HepG2 (cell line): ENCODE data around the gene AAMP. TPM values are rescaled to one million over a fixed set of nuclear protein-coding genes. Genes with fewer than 3 reads are reported as not detected.

ENCODE experiments used
- BCL6 ChIP-seq: IDR thresholded peaks from 2 replicates; pipeline ENCODE4 v1.6.1; 2016; ENCODE audit warnings: missing genetic modification reagents, missing compliant biosample characterization
- HNRNPH1 ChIP-seq: fragments of 200-400 bp; formaldehyde crosslinking; optimal IDR thresholded peaks from 2 replicates; pipeline ENCODE3; 2017; ENCODE audit warnings: mild to moderate bottlenecking, low read depth, low read length
- MEIS2 ChIP-seq: sonication (generic); formaldehyde crosslinking; IDR thresholded peaks from 2 replicates; pipeline ENCODE4 v1.9.0; 2021; ENCODE audit warnings: mild to moderate bottlenecking, missing genetic modification reagents
- NR2C2 ChIP-seq: sonication (generic); formaldehyde crosslinking; IDR thresholded peaks from 2 replicates; pipeline ENCODE4 v1.4.0; 2020; ENCODE audit warnings: missing genetic modification reagents, mild to moderate bottlenecking, moderate library complexity, borderline replicate concordance
- POLR2AphosphoS5 ChIP-seq: IDR thresholded peaks from 2 replicates; pipeline ENCODE4 v1.6.1; 2012; ENCODE audit warnings: low read depth, low read length
- RBFOX2 ChIP-seq: fragments of 200-400 bp; formaldehyde crosslinking; IDR thresholded peaks from 2 replicates; pipeline ENCODE4 v1.6.1; 2017; ENCODE audit warnings: low read depth, mild to moderate bottlenecking, low read length
- RCOR2 ChIP-seq: IDR thresholded peaks from 2 replicates; pipeline ENCODE4 v1.6.1; 2016; ENCODE audit warnings: missing biosample characterization, missing genetic modification reagents
- SP4 ChIP-seq: sonication (generic); formaldehyde crosslinking; IDR thresholded peaks from 2 replicates; pipeline ENCODE4 v1.8.1; 2023; ENCODE audit warnings: mild to moderate bottlenecking, missing genetic modification reagents
- SPEN ChIP-seq: sonication (generic); formaldehyde crosslinking; IDR thresholded peaks from 2 replicates; pipeline ENCODE4 v1.5.1; 2020; ENCODE audit warnings: low read depth, mild to moderate bottlenecking, missing genetic modification reagents
- WIZ ChIP-seq: sonication (generic); formaldehyde crosslinking; IDR thresholded peaks from 2 replicates; pipeline ENCODE4 v1.5.1; 2020; ENCODE audit warnings: mild to moderate bottlenecking, missing genetic modification reagents
- ZBTB7A ChIP-seq: sonication (generic); formaldehyde crosslinking; IDR thresholded peaks from 2 replicates; pipeline ENCODE4 v1.8.0; 2022; ENCODE audit warnings: mild to moderate bottlenecking, missing genetic modification reagents
- ZFYVE20 ChIP-seq: sonication (generic); formaldehyde crosslinking; IDR thresholded peaks from 2 replicates; pipeline ENCODE4 v1.8.0; 2023; ENCODE audit warnings: low read depth, mild to moderate bottlenecking, moderate library complexity, missing genetic modification reagents, borderline replicate concordance
- ZNF235 ChIP-seq: sonication (generic); formaldehyde crosslinking; IDR thresholded peaks from 2 replicates; pipeline ENCODE4 v1.8.1; 2023; ENCODE audit warnings: mild to moderate bottlenecking, missing genetic modification reagents, borderline replicate concordance
- ZNF317 ChIP-seq: sonication (generic); formaldehyde crosslinking; IDR thresholded peaks from 2 replicates; pipeline ENCODE4 v1.5.0; 2020; ENCODE audit warnings: mild to moderate bottlenecking, missing genetic modification reagents
- ZNF333 ChIP-seq: sonication (generic); formaldehyde crosslinking; IDR thresholded peaks from 2 replicates; pipeline ENCODE4 v1.4.0; 2020; ENCODE audit warnings: mild to moderate bottlenecking, missing genetic modification reagents, borderline replicate concordance
- ZNF441 ChIP-seq: sonication (generic); formaldehyde crosslinking; IDR thresholded peaks from 2 replicates; pipeline ENCODE4 v1.7.0; 2021; ENCODE audit warnings: missing genetic modification reagents, borderline replicate concordance
- ZNF496 ChIP-seq: sonication (generic); formaldehyde crosslinking; IDR thresholded peaks from 2 replicates; pipeline ENCODE4 v1.8.1; 2023; ENCODE audit warnings: mild to moderate bottlenecking, moderate library complexity, missing genetic modification reagents; ENCODE audit not compliant: insufficient replicate concordance
- ZNF574 ChIP-seq: sonication (generic); formaldehyde crosslinking; IDR thresholded peaks from 2 replicates; pipeline ENCODE4 v1.4.0; 2020; ENCODE audit warnings: missing genetic modification reagents
- ZSCAN22 ChIP-seq: sonication (generic); formaldehyde crosslinking; IDR thresholded peaks from 2 replicates; pipeline ENCODE4 v1.4.0; 2020; ENCODE audit warnings: mild to moderate bottlenecking, missing genetic modification reagents
- polyA plus RNA-seq, 8 experiments: library from polyadenylated mRNA; depleted of rRNA in 3 of 8; stranded (reverse) in 7 of 8; unstranded in 1 of 8; fragments of >200 nt; fragmentation: Illumina TruSeq in 4 of 8; extraction: Trizol in 4 of 8; gene quantifications; 2 replicates each; pipeline versions ENCODE4 v1.2.1 to v1.2.3, GENCODE V29; 2011 to 2016; ENCODE audit warnings: low read depth in 4 of 8, missing spikeins in 1 of 8, mixed read lengths in 1 of 8; ENCODE audit not compliant: insufficient read depth in 1 of 8
- total RNA-seq, 5 experiments: library from RNA; depleted of rRNA; stranded (reverse); fragments of >200 nt; fragmentation: Illumina TruSeq; extraction: Trizol; gene quantifications; 2 replicates each; pipeline ENCODE4 v1.2.3, GENCODE V29; 2016; ENCODE audit warnings: low read depth in 1 of 5
- TF ChIP-seq, protein P1 (sequence below): IDR thresholded peaks from 2 replicates; pipeline ENCODE4 v1.6.1; 2016; ENCODE audit warnings: missing genetic modification reagents, missing compliant biosample characterization

AAMP gene
- total and polyA plus RNA-seq, 2 of the 13 experiments (the other 11 are each of a cell fraction or from before 2014, with no cell fraction given): 110 to 186 TPM

DNA sequence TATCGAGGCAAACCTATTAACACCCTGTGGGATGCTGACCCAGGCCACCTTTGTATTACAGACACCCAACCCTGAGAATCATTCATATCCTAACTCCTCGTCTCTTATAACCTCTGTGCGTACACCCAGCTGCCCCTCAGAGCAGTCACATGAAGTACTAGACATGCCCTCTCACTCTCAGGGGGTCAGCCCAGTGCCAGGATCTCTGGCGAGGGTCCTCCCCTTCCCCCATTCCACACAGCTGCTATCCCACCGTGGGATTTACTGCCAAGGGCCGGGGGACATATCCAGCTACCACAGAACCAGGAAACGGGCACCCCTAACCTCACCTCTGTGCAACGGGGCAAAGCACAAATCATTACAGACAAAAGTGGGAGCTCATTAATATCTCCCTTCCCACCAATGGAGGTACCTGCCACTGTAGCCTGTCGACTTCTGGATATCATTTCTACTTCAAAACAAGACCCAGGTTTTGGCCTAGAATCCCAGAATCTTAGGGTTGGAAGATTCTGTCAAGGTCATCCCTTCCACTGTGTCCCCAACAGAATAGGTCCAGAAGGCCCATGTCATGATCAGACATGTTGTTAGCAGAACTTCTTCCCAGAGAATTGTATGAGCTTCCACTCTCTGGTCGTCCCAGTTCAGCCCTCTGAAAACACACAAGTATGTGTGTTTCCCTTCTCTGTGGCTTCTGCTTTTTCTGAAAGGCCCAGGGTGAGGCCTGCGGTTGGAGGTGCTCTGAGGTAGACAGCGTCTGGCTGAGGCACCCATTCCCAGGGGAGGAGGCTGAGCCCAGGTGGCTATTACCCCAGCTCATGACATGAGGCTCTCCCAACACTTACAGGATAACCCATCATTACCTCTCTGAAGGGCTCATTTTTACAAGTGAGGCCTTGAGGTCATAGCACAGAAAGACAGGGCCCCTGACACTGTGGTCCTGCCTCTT lies 20.7 kb upstream of the AAMP start (continued):
- TF ChIP-seq ZNF574 (CRISPR knock-in tag) (0 out of 2 replicates have a peak, but pooled peaks have one; percentile 10), ZBTB7A (CRISPR knock-in tag) (no peak), ZNF496 (CRISPR knock-in tag) (no peak), BCL6 (CRISPR knock-in tag) (0 out of 2 replicates have a peak, but pooled peaks have one; percentile 10), ZNF333 (CRISPR knock-in tag) (0 out of 2 replicates have a peak, but pooled peaks have one; percentile 54), RCOR2 (CRISPR knock-in tag) (no peak), ZNF317 (CRISPR knock-in tag) (peak; percentile 70), ZNF441 (CRISPR knock-in tag) (0 out of 2 replicates have a peak, but pooled peaks have one; percentile 26), ZFYVE20 (CRISPR knock-in tag) (no peak), ZNF235 (0 out of 2 replicates have a peak, but pooled peaks have one; percentile 58), SPEN (CRISPR knock-in tag) (0 out of 2 replicates have a peak, but pooled peaks have one; percentile 31), ZSCAN22 (CRISPR knock-in tag) (peak; percentile 76; the same call in 1 of the 2 replicates), HNRNPH1 (no peak), POLR2AphosphoS5 (peak; percentile 34), RBFOX2 (no peak), NR2C2 (CRISPR knock-in tag) (0 out of 2 replicates have a peak, but pooled peaks have one; percentile 29), SP4 (CRISPR knock-in tag) (peak; percentile 16; the same call in 1 of the 2 replicates), MEIS2 (no peak), WIZ (0 out of 2 replicates have a peak, but pooled peaks have one; percentile 40)
- TF ChIP-seq, protein P1, sequence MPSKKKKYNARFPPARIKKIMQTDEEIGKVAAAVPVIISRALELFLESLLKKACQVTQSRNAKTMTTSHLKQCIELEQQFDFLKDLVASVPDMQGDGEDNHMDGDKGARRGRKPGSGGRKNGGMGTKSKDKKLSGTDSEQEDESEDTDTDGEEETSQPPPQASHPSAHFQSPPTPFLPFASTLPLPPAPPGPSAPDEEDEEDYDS (CRISPR knock-in tag): 0 out of 2 replicates have a peak, but pooled peaks have one; percentile 9
- TF ChIP-seq, all 625 proteins: peak for 31
